ENCODE measurements around the gene CHKA. TPM values are rescaled to one million over a fixed set of nuclear protein-coding genes. Genes with fewer than 3 reads are reported as not detected.

Gene CHKA
- total and polyA plus RNA-seq, 2 of the 4 experiments (the other 2 are of a cell fraction): 4.5 to 8.4 TPM

DNA sequence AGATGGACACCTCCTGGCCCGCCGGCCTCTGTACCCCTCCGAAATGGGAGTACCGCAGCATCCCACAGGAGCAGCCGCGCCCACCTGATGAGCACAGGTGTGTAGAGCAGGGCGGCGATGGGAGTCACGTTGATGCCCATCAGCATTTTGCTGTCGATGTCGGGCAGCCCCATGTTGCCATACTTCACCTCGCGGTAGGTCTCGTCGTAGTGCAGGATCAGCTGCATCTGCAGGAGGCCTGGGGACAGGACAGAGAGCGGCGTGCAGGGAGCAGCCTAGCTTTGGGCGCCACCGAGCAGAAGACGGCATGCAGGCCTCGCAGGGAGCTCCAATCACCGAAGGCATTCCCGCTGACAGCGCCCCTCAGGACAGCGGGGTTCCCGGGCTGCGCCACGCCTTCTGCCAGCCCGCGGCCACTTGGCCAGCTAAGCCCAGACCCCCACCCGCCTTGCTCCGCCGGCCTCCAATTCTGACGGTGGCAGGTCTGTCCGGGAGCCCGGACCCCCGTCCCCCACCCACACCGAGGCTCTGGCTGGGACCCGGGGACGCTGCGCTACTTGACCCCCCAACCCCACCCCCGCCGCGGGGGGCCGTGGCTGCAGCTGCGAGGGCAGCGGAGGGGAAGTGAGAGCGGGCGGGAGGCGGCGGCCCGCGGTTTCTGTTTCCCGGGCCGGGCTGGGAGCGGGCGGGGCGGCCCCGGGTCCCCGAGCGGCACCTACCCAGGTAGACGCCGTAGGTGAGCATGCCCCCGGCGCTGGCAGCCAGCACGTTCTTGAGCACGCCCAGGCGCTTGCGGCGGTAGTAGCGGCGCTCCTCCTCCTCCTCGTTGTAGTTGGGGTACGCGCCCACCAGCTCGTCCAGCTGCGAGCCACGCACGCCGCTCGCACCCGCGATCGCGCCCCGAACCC lies 118.0 kb downstream of the CHKA start (continued):
- no peak for TF ChIP-seq RFX5 (IDR thresholded peaks at IDR 0.05; ENCODE audit: low read depth, low read length)
- no peak for TF ChIP-seq POLR2A (IDR thresholded peaks at IDR 0.05; ENCODE audit: low read depth, low read length)
- no peak for TF ChIP-seq MAFK (IDR thresholded peaks at IDR 0.05; ENCODE audit: low read depth, low read length)

Small RNA genes lying within 50 kb of the gene (microRNA-seq; reads per million reads assigned to microRNA genes)
- gene MIR4691 (ENCODE audit: unreplicated experiment) (not detected), gene MIR6753 (ENCODE audit: insufficient read depth in 1 of 2, insufficient read length in 1 of 2, unreplicated experiment in 1 of 2) (0 to 3.1 reads per million in 2 experiments), gene MIR7113 (ENCODE audit: unreplicated experiment) (1.1 reads per million)

Small RNA genes lying within 50 kb of the gene (small RNA-seq; reads per million reads assigned to genes)
- gene MIR6753: 0 reads per million in 5 experiments

Other genes starting within 250 kb of the CHKA start
- 10.6 and 10.9 TPM in 2 replicates for gene UNC93B1, start 117.3 kb downstream of the CHKA start, total RNA-seq (2012; rRNA removed)
- gene UNC93B1, start 117.3 kb downstream of the CHKA start, polyA plus RNA-seq (2012; rRNA removed): 18.8 and 19.2 TPM in 2 replicates
- 11.8 and 11.9 TPM in 2 replicates for gene ALDH3B1, start 111.1 kb downstream of the CHKA start, total RNA-seq (2012; rRNA removed)
- gene ALDH3B1, start 111.1 kb downstream of the CHKA start, polyA plus RNA-seq (2012; rRNA removed): 22.8 and 28.5 TPM in 2 replicates
- 80.0 and 85.9 TPM in 2 replicates for gene NDUFS8, start 90.7 kb downstream of the CHKA start, total RNA-seq (2012; rRNA removed)
- 131 and 165 TPM in 2 replicates for gene NDUFS8, start 90.7 kb downstream of the CHKA start, polyA plus RNA-seq (2012; rRNA removed)
- gene TCIRG1, start 82.4 kb downstream of the CHKA start, total RNA-seq (2012; rRNA removed): 25.3 and 30.8 TPM in 2 replicates
- 117 and 148 TPM in 2 replicates for gene TCIRG1, start 82.4 kb downstream of the CHKA start, polyA plus RNA-seq (2012; rRNA removed)
- 13.4 and 26.1 TPM in 2 replicates for gene KMT5B, start 91.9 kb upstream of the CHKA start, total RNA-seq (2012; rRNA removed)
- gene KMT5B, start 91.9 kb upstream of the CHKA start, polyA plus RNA-seq (2012; rRNA removed): 9.6 and 11.2 TPM in 2 replicates
- gene C11orf24, start 150.6 kb upstream of the CHKA start, total RNA-seq (2012; rRNA removed): 41.1 and 42.5 TPM in 2 replicates
- gene C11orf24, start 150.6 kb upstream of the CHKA start, polyA plus RNA-seq (2012; rRNA removed): 135 and 171 TPM in 2 replicates
- gene LRP5, start 191.2 kb upstream of the CHKA start, total RNA-seq (2012; rRNA removed): 10.4 and 11.1 TPM in 2 replicates
- gene LRP5, start 191.2 kb upstream of the CHKA start, polyA plus RNA-seq (2012; rRNA removed): 15.0 and 19.0 TPM in 2 replicates

Measured in IMR-90 (cell line).